ENCODE results near the gene BICDL1.

Gene BICDL1

DNA sequence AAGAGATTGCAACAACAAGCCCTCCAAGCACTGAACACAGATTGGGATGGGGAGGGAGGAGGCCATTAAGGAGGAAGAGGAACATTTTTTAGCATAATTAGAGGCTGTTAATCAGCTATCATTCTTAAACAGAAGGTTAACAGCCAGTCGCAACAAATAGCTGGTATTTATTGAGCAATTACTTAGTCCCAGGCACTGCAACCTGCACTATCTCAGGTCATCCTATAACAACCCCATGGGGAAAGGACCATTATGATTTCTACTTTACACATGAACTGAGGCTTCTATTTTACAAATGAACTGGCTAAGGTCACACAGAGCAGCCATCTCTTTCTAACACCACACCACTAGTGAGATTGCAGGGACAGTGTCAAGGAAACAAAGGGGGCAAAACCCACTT, 117.1 kb downstream of the BICDL1 start:
- no peak for DNase-seq

- no peak for DNase-seq
Measured at GRCh38 chr12:120109570-120110267, 120.7 kb downstream of the BICDL1 start.

GRCh38 chr12:120110550-120111501, 121.8 kb downstream of the BICDL1 start:
- DNase-seq: no peak

DNA sequence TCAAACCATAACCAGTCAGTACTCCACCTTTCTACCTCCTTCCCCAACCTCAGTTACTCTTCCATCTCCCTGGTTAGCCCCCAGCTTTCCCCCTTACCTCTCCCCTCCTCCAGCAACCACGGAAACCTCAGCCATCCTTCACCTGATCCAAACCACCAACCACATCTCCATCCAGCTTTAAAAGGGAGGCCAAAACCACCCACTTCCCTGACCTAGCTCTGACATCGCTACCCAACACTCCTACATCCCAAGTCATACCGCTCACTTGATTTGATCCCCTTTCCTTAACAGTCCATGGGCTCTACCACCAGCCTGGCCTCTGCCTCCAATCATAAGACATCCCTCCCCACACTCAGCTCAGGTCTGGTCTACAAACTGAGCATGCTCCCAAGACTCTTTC, 126.0 kb downstream of the BICDL1 start:
- DNase-seq: no peak

GRCh38 chr12:120115692-120116440, 126.8 kb downstream of the BICDL1 start:
- peak; percentile 11 for DNase-seq

- DNase-seq: no peak
Measured at GRCh38 chr12:120116441-120116791, 127.4 kb downstream of the BICDL1 start, which contains the start of gene RAB35. RAB35 (minus strand) TSS chr12:120116753; CDS start chr12:120116650, 103 bp downstream.

GRCh38 chr12:120116792-120117651, 128.0 kb downstream of the BICDL1 start:
- DNase-seq: peak; percentile 89

GRCh38 chr12:120117961-120118320, 128.9 kb downstream of the BICDL1 start:
- no peak for DNase-seq

GRCh38 chr12:120118321-120119061, 129.5 kb downstream of the BICDL1 start:
- DNase-seq: no peak

- no peak for DNase-seq
Measured at GRCh38 chr12:120119271-120119973, 130.4 kb downstream of the BICDL1 start.

GRCh38 chr12:120121343-120121742, 132.3 kb downstream of the BICDL1 start:
- no peak for DNase-seq

- DNase-seq: no peak
Measured at GRCh38 chr12:120121766-120122293, 132.8 kb downstream of the BICDL1 start.

GRCh38 chr12:120125029-120125428, 136.0 kb downstream of the BICDL1 start:
- DNase-seq: no peak

DNA sequence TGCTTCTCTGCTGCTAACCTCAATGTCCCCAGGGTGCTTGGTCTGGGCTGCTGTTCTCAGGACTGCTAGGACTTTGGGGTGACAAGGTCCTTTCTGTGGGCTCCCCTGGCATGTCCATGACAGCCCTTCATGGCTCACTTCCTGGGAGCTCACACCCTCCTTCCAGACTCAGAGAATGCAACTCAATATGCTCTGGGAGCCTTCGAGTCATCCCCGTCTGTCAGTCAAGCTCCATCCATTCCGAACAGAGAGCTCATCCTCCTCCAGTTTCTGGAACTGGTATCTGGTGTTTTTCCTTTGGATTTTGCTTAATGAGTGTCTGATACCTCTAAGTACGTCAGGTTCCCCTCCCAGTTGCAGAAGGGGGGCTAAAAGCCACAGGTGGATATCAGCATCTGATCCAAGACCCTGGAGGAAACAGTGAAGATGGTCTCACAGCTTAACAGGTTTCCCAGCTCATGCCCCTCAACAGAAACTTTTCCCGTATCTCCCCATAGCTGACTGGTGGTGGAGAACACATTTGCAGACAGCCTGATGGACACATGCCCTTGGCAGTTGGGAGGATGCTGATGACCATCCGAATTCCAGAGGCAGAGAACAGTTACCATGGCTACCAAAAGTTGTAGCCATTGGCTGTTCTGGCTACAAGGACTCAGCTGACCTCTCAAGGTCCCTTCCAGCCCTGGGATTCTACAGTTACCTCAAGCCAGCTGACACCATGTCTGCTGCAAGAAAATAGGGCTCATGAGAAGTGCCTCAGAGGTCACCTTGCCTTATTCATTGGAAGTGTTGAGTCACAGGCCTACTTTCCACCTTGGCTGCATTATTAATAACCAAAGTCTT, 137.0 kb downstream of the BICDL1 start:
- no peak for DNase-seq

- no peak for DNase-seq
Measured at GRCh38 chr12:120126635-120127005, 137.6 kb downstream of the BICDL1 start.

GRCh38 chr12:120130011-120130410, 141.0 kb downstream of the BICDL1 start:
- DNase-seq: no peak

DNA sequence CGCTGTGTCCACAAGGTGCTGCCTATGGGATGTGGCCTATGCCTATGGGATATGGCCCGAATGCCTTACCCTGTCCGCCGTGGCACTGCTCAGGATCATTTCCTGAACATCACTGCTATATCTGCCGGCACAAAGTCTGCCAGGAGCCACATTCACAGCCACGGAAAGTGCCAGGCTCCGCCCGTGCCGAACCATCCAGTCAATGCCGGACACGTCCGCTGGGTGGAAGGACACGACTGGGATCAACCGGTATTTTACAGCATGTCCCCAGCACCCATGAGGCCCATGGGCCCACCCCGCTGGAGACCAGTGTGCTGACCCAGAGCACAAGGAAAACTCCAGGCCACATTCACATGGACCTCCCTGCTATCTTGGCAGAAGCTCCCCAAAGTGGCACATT, 142.1 kb downstream of the BICDL1 start:
- no peak for DNase-seq

GRCh38 chr12:120132054-120132836, 143.2 kb downstream of the BICDL1 start:
- no peak for DNase-seq

DNA sequence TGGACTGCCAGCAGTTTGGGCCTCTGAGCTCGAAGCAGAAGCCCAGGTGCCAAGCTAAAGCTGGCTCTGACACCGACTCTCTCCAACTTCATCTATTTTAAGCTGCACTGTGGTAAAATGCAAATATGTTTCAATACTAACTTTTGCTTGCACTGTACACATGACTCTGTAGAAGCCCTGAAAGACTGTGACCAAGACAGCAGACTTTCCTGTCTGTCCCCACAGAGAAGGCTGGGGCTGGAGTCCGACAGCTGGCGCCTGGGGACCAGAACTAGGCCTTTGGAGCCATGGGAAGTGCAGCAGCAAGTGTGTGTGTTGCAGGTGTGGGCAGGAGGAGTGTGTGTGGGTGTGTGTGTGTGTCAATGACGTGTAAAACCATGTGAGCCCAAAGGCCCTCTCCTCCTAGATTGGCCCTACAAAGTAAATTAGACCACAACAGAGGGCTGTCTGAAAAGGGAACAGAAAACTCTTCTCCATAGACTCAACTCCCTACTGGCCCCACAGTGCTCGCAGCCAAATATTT, 143.9 kb downstream of the BICDL1 start:
- DNase-seq: no peak
